SK-N-MC (cell line): ENCODE results near the gene LMX1A.

Experiments
- EZH2 ChIP-seq: fragments of 200-600 bp; sonication (generic); IDR thresholded peaks from one replicate; pipeline ENCODE4 v1.6.1; 2017; ENCODE audit warnings: antibody characterized with exemption
- FOXP2 ChIP-seq: optimal IDR thresholded peaks from 2 replicates; pipeline ENCODE3; 2011; ENCODE audit warnings: mild to moderate bottlenecking, moderate library complexity; ENCODE audit not compliant: insufficient read depth; ENCODE audit errors: extremely low read length, control extremely low read depth
- POLR2AphosphoS5 ChIP-seq: IDR thresholded peaks from 2 replicates; pipeline ENCODE4 v1.6.1; 2012; ENCODE audit warnings: mild to moderate bottlenecking, low read depth, low read length, borderline replicate concordance

DNA sequence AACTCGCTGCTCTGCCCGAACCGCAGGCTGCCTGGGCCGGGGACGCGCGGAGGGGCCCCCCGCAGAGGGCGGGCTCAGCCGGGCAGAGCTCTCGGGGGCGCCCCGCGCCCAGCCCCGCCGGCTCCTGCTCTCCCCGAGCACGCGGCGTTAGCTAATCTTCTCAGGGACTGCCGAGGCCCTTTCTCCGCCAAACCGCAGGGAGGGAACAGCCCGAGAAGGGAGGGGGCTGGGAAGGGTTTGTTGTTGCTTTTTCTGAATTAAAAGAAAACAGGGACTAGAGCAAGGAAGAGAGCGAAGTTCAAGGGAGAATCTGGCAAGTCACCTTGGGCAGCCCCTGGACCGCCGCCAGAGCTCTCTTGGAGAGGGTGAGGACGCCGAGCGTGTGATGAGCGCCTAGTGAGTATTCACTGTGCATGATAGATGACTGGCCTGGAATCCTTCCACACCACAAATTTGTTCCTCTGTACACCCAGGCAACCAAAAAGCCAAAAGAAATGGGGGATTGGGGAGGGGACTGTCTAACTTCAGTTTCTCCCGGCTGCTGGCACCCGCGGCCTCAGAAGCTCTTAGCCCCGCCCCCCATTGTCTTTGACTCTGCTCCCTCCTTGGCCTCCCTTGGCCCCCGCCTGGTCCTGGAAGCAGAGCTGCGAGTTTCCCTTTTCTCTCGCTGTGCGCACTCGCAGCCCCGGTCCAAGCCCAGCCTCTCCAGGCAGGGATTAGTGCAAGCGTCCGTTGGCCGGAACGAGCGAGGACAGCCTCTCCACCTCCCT lies 19.7 kb upstream of the LMX1A start:
- TF ChIP-seq POLR2AphosphoS5 = no peak
- TF ChIP-seq EZH2 = no peak
- no peak for TF ChIP-seq FOXP2
